Limb (tissue), 2 donors: ENCODE measurements around the gene FIG4.
A peak's percentile ranks its signal among the peaks of the same experiment; 100 is the strongest.
"Not testable (repeated sequence)": the region's sequence is repeated elsewhere in the genome, so short reads cannot be mapped to it uniquely, and the experiment has no call there.

Experiments used
- DNase-seq, 2 donors: peaks; one replicate each; pipeline ENCODE4 v3.0.0-alpha.2; 2016; ENCODE audit errors: extremely low spot score in 2 of 2

Gene FIG4

GRCh38 chr6:109759098-109759955 is 68.2 kb downstream of the FIG4 start:
- no peak for DNase-seq

GRCh38 chr6:109760208-109760607 is 69.1 kb downstream of the FIG4 start:
- no peak for DNase-seq

GRCh38 chr6:109762166-109762565 is 71.1 kb downstream of the FIG4 start:
- no peak for DNase-seq

- DNase-seq: no peak
These were observed 71.8 kb downstream of the FIG4 start for GRCh38 chr6:109762769-109763441.

DNA sequence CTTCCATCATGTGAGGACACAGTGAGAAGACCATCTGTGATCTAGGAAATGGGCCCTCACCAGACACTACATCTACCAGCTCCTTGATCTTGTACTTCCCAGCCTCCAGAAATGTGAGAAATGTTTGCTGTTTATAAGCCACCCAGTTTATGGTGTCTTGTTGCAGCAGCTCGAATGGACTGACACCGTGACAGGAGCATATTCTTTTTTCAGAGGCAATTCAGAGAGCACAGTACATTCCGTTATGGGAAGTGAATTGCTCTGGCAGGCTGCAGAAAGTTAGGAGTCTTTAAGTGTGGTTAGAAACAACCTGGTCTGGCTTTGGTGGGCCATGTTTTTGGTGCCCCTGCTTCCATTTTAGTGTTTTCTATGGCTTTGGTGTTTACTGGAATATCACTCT is 75.1 kb downstream of the FIG4 start:
- no peak for DNase-seq

DNA sequence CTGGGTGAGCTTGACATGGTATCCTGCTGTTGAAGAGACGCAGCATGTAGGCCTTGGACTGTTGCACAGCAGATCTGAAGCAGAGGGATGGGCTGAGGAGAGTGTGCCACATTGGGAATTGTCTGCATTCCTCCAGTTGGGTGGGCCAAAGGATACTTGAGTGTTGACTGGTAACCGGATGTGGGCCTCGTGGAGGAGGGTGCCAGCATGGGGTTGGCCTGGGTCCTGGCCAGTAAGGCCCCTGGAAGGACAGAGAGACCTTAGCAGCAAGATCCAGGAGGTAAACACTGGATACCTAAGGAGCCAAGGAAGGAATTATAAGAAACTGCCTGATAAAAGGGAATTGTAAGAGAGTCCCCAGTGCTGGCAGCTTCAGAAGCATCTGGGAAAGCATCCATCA is 76.9 kb downstream of the FIG4 start:
- DNase-seq: no peak

- DNase-seq: no peak
These were observed 77.4 kb downstream of the FIG4 start for GRCh38 chr6:109768485-109768884.

GRCh38 chr6:109769213-109769612 is 78.1 kb downstream of the FIG4 start:
- DNase-seq: no peak

DNA sequence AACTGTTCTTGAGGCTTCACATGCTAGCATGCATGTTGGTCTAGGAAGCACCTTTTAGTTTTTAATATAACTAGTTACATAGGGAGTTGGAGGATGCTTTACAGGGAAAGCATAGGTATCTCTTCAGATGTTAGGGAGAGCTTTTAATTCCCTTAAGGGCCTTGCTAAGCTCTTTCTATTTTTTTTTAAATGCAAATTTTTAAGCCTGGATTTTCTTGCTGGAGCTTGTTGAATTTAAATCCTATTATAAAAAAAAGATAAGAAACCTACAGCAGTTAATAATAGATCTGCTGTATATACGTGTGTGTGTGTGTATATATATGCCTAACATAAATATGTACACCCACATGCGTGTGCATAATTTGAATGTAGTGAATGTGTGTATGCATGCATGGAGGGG is 79.0 kb downstream of the FIG4 start:
- DNase-seq: no peak

- DNase-seq: no peak
These were observed 79.7 kb downstream of the FIG4 start for GRCh38 chr6:109770779-109771178.

GRCh38 chr6:109771939-109772755 is 81.1 kb downstream of the FIG4 start:
- DNase-seq: not testable (repeated sequence)

GRCh38 chr6:109772883-109773431 is 81.9 kb downstream of the FIG4 start:
- DNase-seq: no peak

DNA sequence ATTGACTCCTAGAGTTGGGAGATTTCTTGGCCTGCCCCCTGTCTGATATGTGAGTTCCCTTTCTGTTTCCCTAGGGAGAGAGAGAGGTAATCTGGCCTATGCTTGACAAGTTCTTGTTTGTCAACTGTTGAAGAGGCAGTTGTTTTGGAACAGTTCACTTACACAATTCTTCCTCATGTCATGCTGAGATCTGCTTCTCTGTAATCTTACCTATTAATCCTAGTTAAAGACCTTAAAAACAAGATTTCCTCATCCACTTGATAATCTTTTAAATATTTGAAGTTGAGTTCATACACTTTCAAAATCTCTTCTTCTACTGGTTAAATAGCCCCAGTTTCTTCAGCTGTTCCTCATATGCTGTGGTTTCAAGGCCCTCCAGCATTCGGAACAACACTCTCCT is 89.9 kb downstream of the FIG4 start:
- no peak for DNase-seq

GRCh38 chr6:109782491-109782999 is 91.4 kb downstream of the FIG4 start:
- no peak for DNase-seq

DNA sequence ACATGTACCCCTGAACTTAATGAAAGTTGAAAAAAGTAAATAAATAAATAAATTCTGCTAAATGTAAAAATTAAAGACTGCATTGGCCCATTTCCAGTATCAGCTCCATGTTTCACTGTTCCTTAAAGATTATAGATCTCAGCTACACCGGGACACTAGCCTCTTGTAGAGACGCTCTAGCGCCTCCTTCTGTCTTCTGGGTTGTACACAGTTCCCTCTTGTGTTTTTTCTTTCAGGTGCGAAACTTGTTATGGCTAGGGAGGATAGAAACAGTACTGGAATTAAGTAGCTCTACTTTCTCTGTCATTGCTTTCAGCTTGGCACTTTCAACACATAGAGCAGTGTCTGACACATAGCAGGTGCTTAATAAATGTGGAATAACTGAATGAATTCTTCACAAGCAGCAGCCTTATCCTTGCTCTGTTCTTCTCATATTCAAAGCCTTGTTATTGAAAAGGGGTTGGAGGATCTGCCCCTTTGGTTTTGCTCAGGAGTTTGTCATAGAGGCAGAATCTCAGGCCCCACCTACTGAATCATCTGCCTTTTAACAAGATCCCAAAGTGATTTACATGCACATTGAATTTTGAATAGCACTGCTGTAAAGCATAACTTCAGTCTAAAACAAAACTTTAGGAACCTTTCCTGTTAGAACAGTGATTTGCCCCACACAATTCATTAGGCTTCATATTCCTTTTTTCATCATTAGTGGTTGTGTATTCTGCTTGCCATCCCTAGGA is 92.3 kb downstream of the FIG4 start:
- no peak for DNase-seq

DNA sequence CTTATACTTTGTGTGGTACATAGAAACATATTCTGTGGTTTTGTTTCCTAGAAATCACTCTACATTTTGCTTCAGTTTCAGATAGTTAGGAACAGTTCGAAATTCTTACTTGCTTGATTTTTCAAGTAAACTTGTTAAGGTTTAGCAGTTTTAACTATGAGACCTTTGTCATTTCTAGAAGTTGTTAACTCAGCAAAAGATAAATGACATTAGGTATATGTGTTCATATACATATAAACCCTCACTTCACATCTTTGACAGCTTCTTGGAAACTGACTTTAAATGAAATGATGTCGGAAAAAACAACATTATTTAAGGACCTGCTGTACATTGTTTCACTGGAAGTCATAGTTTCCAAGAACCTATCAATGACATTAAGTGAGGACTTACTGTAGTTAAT is 96.2 kb downstream of the FIG4 start:
- DNase-seq: no peak

DNA sequence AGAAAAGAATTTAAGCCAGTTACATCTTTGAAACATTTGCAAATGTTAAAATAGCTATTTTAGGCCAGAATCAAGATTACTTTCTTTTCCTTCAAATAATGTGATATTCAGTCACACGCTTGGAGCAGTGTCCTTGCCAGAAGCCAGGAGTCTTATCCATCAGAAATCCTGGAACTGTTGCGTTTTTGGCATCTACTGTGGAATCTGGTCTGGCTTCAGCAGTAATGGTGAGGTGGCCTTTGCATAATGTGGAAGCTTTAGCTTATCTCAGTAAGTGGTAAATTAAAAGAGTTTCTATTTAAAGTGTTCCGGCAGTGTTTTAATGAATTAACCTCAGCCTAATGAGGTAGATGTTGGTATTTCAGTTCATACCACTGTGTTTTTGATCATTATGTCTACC is 97.6 kb downstream of the FIG4 start:
- no peak for DNase-seq

DNA sequence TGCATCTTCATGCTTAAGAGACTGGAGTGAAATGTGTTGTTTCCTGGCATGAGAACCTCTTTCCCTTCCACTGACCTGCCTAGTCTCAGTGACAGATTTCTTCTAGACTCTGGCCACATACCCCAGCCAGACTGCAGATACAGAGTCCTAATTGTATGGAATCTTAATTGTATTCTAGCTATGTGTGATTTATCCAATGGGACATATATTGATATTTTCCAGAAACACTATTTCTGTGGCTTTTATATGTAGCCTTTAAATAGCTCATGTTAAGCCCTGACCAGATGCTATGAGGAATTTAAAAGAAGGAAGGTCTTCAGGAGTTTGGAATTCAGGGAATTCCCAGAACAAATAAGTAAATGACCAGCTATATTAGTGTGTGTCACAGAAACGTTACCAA is 99.0 kb downstream of the FIG4 start:
- DNase-seq: no peak

DNA sequence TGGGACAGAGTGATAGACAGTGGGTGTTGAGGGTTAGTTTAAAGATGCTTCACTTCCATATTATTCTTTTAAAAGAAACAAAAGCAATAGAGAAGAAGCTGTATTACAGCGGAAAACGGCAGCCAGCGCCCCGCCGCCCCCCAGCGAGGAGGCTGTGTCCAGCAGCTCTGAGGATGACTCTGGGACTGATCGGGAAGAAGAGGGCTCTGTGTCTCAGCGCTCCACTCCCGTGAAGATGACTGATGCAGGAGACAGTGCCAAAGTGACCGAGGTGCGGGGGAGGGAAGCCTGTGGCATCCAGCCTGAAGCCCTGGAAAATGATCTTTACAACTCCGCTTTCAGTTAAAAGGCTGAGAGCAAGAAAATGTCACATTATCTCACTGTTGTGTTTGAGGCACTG is 100.2 kb downstream of the FIG4 start:
- peak in 1 of 2 donors; percentile 30 for DNase-seq

DNA sequence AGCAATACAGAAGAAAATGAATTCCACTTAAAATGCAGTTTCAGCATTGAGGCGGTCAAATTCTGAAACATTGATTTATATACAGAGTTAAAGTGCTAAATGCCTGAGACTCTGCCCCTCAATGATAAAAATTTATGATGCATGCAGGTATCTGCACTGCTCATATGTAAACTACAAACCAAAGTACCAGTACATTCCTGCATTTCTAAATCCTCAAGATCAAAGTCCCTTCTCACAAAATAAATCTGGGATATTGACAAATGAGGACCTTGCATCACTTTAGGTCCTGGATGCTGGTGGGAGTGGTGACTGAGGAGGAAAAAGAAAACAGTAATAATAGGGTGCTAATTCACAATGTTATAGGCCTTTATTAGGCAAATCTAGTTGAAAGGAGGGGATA is 101.9 kb downstream of the FIG4 start:
- DNase-seq: no peak

DNA sequence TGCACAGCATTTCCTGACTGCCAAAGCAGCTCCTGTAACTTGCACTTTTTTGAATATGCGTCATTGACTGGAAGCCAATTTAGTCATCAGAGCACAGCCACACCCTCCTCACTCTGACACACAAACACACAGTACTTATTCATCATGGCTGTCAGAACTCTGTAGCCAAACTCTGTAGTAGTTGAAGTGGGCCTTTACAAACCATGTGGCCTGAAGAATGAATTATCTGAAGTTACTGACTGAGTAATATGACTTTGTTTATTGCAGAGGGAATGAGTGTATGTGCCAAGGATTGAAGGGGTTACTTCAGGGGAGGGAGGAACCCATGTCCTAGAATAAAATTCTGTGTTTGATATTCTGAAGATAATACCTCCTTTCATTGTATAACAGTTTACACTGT is 102.7 kb downstream of the FIG4 start:
- DNase-seq: peak in 1 of 2 donors; percentile 32
